Transverse colon (tissue), 4 donors: Measurements from ENCODE around the gene CEL. TPM values are rescaled to one million over a fixed set of nuclear protein-coding genes. Genes with fewer than 3 reads are reported as not detected.

Experiments used
- DNase-seq: peaks from one replicate; pipeline ENCODE4 v3.0.0-alpha.2; 2019
- H3K27ac ChIP-seq, 4 donors: fragments of 200-600 bp; sonication (generic); 2 replicates each; pipeline ENCODE4 v1.5.1; 2016 to 2018; ENCODE audit warnings: inconsistent platforms in 4 of 4
- H3K27me3 ChIP-seq: fragments of 200-600 bp; sonication (generic); 2 replicates; pipeline ENCODE4 v1.5.1; 2017; ENCODE audit warnings: inconsistent platforms
- H3K36me3 ChIP-seq, 4 donors: fragments of 200-600 bp; sonication (generic); 2 replicates each; pipeline ENCODE4 v1.5.1; 2017 to 2019; ENCODE audit warnings: inconsistent platforms in 4 of 4
- H3K4me1 ChIP-seq, 4 donors: fragments of 200-600 bp; sonication (generic); 2 replicates each; pipeline ENCODE4 v1.5.1; 2017 to 2020; ENCODE audit warnings: inconsistent platforms in 4 of 4
- H3K4me3 ChIP-seq, 4 donors: fragments of 200-600 bp; sonication (generic); 1 replicate in 1 of 4; 2 replicates in 3 of 4; pipeline versions ENCODE4 v1.5.1 to v1.6.1; 2017 to 2019; ENCODE audit warnings: inconsistent platforms in 4 of 4
- H3K9me3 ChIP-seq, 2 donors: fragments of 200-600 bp; sonication (generic); 2 replicates each; pipeline ENCODE4 v1.5.1; 2017 to 2019; ENCODE audit warnings: inconsistent platforms in 2 of 2
- EP300 ChIP-seq: sonication (generic); formaldehyde crosslinking; IDR thresholded peaks from one replicate; pipeline ENCODE4 v1.6.1; 2017; ENCODE audit warnings: antibody characterized with exemption, low read depth
- POLR2A ChIP-seq: fragments of 450-650 bp; IDR thresholded peaks from one replicate; pipeline ENCODE4 v1.6.1; 2016; ENCODE audit warnings: antibody characterized with exemption, mild to moderate bottlenecking, moderate library complexity
- POLR2AphosphoS5 ChIP-seq, 3 donors: sonication (generic); formaldehyde crosslinking; IDR thresholded peaks; one replicate each; pipeline ENCODE4 v1.6.1; 2016; ENCODE audit warnings: antibody characterized with exemption in 3 of 3
- WGBS, 2 donors: methylation state at CpG; one replicate each; pipeline ENCODE4 v1.1.5; 2018; ENCODE audit warnings: low coverage in 1 of 2; 5-methylcytosine and 5-hydroxymethylcytosine counted together
- in situ Hi-C, 4 donors: fragments of 200-750 bp; cut with MboI; loops; one replicate each; pipeline versions ENCODE4 v1.15.0 to v1.15.1; 2017; ENCODE audit warnings: low sequenced_read_pairs in 3 of 4, low pct_ligation_motif_present in 1 of 4, low pct_unique_long_range_greater_than_20kb in 1 of 4
- intact Hi-C: fragments of 100-400 bp; cut with DNase I; formaldehyde crosslinking; loops from one replicate; pipeline ENCODE4 v1.15.1; 2023; ENCODE audit warnings: low total_unique reads
- total RNA-seq, 4 donors: library from RNA; depleted of rRNA; stranded (reverse); fragments of >200 nt; gene quantifications; one replicate each; pipeline ENCODE4 v1.1.0, GENCODE V29; 2016
- TF ChIP-seq, protein P1 (sequence below), 5 experiments: fragments of 200-600 bp in 3 of 5; fragments of 450-650 bp in 2 of 5; sonication (generic) in 3 of 5; IDR thresholded peaks; 1 replicate in 2 of 5; 2 replicates in 3 of 5; pipeline ENCODE4 v1.5.1; 2016 to 2017; ENCODE audit warnings: antibody characterized with exemption in 5 of 5, inconsistent platforms in 3 of 5, mild to moderate bottlenecking in 2 of 5, moderate library complexity in 1 of 5

The CEL gene
- total RNA-seq, 4 donors from 2014 or later = 0.27 to 8.6 (median 0.48) TPM; not detected in 1

- H3K4me1 ChIP-seq = peaks cover 0 to 4% (median 0%) of the 10 kb centered on the region in 4 donors
- no peaks in the 10 kb centered on the region for H3K27me3 ChIP-seq
- in situ Hi-C loops = no loop called here
- WGBS, 2 donors = 80 to 82% methylated on average over 8 to 10 of the region's 12 CpGs
- H3K27ac ChIP-seq = no peak overlapping the region
- TF ChIP-seq, protein P1, sequence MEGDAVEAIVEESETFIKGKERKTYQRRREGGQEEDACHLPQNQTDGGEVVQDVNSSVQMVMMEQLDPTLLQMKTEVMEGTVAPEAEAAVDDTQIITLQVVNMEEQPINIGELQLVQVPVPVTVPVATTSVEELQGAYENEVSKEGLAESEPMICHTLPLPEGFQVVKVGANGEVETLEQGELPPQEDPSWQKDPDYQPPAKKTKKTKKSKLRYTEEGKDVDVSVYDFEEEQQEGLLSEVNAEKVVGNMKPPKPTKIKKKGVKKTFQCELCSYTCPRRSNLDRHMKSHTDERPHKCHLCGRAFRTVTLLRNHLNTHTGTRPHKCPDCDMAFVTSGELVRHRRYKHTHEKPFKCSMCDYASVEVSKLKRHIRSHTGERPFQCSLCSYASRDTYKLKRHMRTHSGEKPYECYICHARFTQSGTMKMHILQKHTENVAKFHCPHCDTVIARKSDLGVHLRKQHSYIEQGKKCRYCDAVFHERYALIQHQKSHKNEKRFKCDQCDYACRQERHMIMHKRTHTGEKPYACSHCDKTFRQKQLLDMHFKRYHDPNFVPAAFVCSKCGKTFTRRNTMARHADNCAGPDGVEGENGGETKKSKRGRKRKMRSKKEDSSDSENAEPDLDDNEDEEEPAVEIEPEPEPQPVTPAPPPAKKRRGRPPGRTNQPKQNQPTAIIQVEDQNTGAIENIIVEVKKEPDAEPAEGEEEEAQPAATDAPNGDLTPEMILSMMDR (IDR thresholded peaks at IDR 0.05) = no peak
- no peak for TF ChIP-seq POLR2A
- TF ChIP-seq POLR2AphosphoS5 (IDR thresholded peaks at IDR 0.05) = no peak
- TF ChIP-seq EP300 = no peak
- H3K9me3 ChIP-seq = no peaks in the 10 kb centered on the region
- no peak for DNase-seq
- intact Hi-C loops = no loop called here
- no peak overlapping the region for H3K4me3 ChIP-seq
- H3K36me3 ChIP-seq = no peaks in the 10 kb centered on the region
These were observed 11.6 kb downstream of the CEL start for GRCh38 chr9:133073086-133074014.

- WGBS, 2 donors = 23 to 53% methylated on average over 4 to 8 of the region's 8 CpGs
These were observed 12.4 kb downstream of the CEL start for GRCh38 chr9:133074111-133074651.

DNA sequence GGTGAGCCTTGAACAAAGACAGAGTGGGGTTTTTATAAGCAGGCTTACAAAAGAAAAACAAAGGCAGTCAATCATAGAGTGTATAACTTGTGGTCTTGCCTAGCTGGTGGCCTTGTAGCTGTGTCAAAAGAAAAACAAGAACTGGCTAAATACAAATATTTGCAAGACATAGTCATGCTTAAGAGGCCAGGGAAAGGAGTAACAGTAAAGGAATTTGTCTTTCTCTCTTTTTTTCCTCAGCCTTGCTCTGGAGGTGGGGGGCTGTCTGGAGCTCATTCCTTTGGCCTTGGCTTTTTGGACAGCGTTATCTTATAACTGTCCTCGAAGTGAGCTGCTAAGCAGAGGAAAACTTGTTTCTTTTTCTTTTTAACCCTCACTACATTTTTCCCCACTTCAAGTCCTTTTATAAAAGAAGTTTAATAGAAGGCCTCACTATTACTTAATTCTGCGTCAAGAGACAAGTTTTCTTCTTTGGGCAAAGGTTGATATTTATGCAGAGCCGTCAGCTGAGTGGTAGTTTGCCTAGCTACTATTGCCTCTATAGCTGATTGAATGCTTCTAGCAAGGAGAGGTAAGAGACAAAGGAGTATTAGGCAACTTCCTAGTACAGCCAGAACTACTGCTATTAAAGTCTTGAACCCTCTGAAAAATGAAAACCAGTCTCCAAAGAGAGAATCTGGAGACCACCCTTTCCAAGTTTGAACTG, 14.3 kb downstream of the CEL start:
- TF ChIP-seq, protein P1 (IDR thresholded peaks at IDR 0.05) = no peak
- TF ChIP-seq EP300 (no peak), POLR2AphosphoS5 (IDR thresholded peaks at IDR 0.05) (no peak)
- WGBS, 2 donors = 56 to 73% methylated on average over 4 of the region's 4 CpGs
- no peak for DNase-seq
- in situ Hi-C loops (no loop called here), intact Hi-C loops (no loop called here)
- H3K4me3 ChIP-seq = no peak overlapping the region
- no peaks in the 10 kb centered on the region for H3K36me3 ChIP-seq
- no peaks in the 10 kb centered on the region for H3K27me3 ChIP-seq
- H3K27ac ChIP-seq = no peak overlapping the region
- no peaks in the 10 kb centered on the region for H3K9me3 ChIP-seq
- H3K4me1 ChIP-seq = peaks cover 0 to 9% (median 4%) of the 10 kb centered on the region in 4 donors

More at GRCh38 chr9:133074111-133074651, 12.4 kb downstream of the CEL start:
- no peak overlapping the region for H3K27ac ChIP-seq
- TF ChIP-seq POLR2AphosphoS5 (IDR thresholded peaks at IDR 0.05) (no peak), POLR2A (no peak), EP300 (no peak)
- TF ChIP-seq, protein P1 (IDR thresholded peaks at IDR 0.05) = no peak
- H3K4me1 ChIP-seq = peaks cover 0 to 4% (median 0%) of the 10 kb centered on the region in 4 donors
- DNase-seq = no peak
- H3K36me3 ChIP-seq = no peaks in the 10 kb centered on the region
- H3K4me3 ChIP-seq = no peak overlapping the region
- H3K27me3 ChIP-seq = no peaks in the 10 kb centered on the region
- no peaks in the 10 kb centered on the region for H3K9me3 ChIP-seq
- in situ Hi-C loops (no loop called here), intact Hi-C loops (no loop called here)

DNA sequence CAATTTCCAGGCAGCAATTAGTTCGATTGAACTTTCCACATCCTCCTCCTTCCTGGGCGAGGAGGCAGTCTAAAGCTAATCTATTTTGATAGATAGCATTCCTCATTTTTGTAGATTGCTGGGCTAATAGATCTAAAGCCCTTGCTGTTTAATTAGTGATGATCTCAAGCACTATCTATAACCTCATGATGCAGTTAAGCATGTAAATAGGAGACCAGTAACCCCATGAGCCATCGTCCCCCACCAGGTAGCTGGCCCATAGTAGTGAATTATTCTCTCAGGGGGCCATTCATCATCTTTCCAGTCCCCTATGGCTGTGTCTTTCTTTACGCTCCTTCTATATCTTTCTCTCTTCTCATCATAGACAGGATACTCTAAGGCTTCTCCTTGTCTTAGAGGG, 14.9 kb downstream of the CEL start:
- intact Hi-C loops (no loop called here), in situ Hi-C loops (no loop called here)
- no peak for DNase-seq
- peaks cover 0 to 11% (median 4%) of the 10 kb centered on the region in 4 donors for H3K4me1 ChIP-seq
- no peak overlapping the region for H3K27ac ChIP-seq
- no peak overlapping the region for H3K4me3 ChIP-seq
- no peak for TF ChIP-seq POLR2AphosphoS5 (IDR thresholded peaks at IDR 0.05)
- no peak for TF ChIP-seq EP300
- no peak for TF ChIP-seq POLR2A
- TF ChIP-seq, protein P1 (IDR thresholded peaks at IDR 0.05) = no peak
- no peaks in the 10 kb centered on the region for H3K9me3 ChIP-seq
- WGBS, 2 donors = 93% methylated on average over 4 of the region's 4 CpGs
- H3K36me3 ChIP-seq = no peaks in the 10 kb centered on the region
- no peaks in the 10 kb centered on the region for H3K27me3 ChIP-seq
